K562 (cell line): ENCODE data around the gene RIT1. TPM values are rescaled to one million over a fixed set of nuclear protein-coding genes. Genes with fewer than 3 reads are reported as not detected.

ENCODE experiments used
- ATF3 ChIP-seq, 2 experiments: fragments of 450-650 bp in 1 of 2; sonication (generic) in 1 of 2; formaldehyde crosslinking in 1 of 2; IDR thresholded peaks in 1 of 2; conservative IDR thresholded peaks in 1 of 2; 2 replicates each; pipeline versions ENCODE4 v1.6.1 to v1.8.1; 2016 to 2023; ENCODE audit warnings: mild to moderate bottlenecking in 2 of 2, moderate library complexity in 2 of 2, inconsistent platforms in 1 of 2, missing genetic modification reagents in 1 of 2
- ATF7 ChIP-seq: fragments of 450-650 bp; IDR thresholded peaks from 2 replicates; pipeline ENCODE4 v1.7.1; 2014; ENCODE audit warnings: mild to moderate bottlenecking, moderate library complexity
- REST ChIP-seq, 2 experiments: fragments of 450-650 bp; formaldehyde crosslinking in 1 of 2; IDR thresholded peaks; 2 replicates each; pipeline versions ENCODE4 v1.4.0 to v1.6.1; 2014 to 2020; ENCODE audit warnings: mild to moderate bottlenecking in 2 of 2, borderline replicate concordance in 1 of 2, low read depth in 1 of 2
- TEAD1 ChIP-seq, 2 experiments: fragments of 450-650 bp in 1 of 2; sonication (generic) in 1 of 2; formaldehyde crosslinking; IDR thresholded peaks; 2 replicates each; pipeline versions ENCODE4 v1.4.0 to v1.8.0; 2020 to 2022; ENCODE audit warnings: mild to moderate bottlenecking in 2 of 2, missing genetic modification reagents in 1 of 2
- USF2 ChIP-seq: sonication (generic); formaldehyde crosslinking; IDR thresholded peaks from 2 replicates; pipeline ENCODE4 v1.5.0; 2020; ENCODE audit warnings: missing genetic modification reagents
- VEZF1 ChIP-seq: fragments of 200-800 bp; sonication (Bioruptor generic); IDR thresholded peaks from 2 replicates; pipeline ENCODE4 v1.6.1; 2017; ENCODE audit warnings: missing genetic modification characterization, missing compliant biosample characterization
- polyA plus RNA-seq, 8 experiments: library from polyadenylated mRNA; depleted of rRNA in 4 of 8; stranded (reverse) in 5 of 8; unstranded in 3 of 8; fragments of >200 nt; fragmentation: Nextera tagmentation in 2 of 8; fragmentation: Illumina TruSeq in 1 of 8; extraction: Ambion mirVana in 2 of 8; extraction: Trizol in 1 of 8; gene quantifications; 2 replicates each; pipeline versions ENCODE4 v1.2.1 to v1.2.3, GENCODE V29; 2011 to 2014; ENCODE audit warnings: inconsistent platforms in 1 of 8, missing spikeins in 1 of 8
- total RNA-seq, 7 experiments: library from RNA; depleted of rRNA in 6 of 7; stranded (reverse); fragments of >200 nt in 6 of 7; fragmentation: Illumina TruSeq in 2 of 7; extraction: Trizol in 2 of 7; gene quantifications; 2 replicates each; pipeline versions ENCODE4 v1.2.1 to v1.2.3, GENCODE V29; 2011 to 2021; ENCODE audit warnings: low replicate concordance in 1 of 7

Gene RIT1
- total and polyA plus RNA-seq, 9 of the 15 experiments (the other 6 are each of a cell fraction or from before 2014, with no cell fraction given) = 13.5 to 57.6 (median 22.9) TPM

- peak; percentile 43; the same call in 1 of the 2 replicates for TF ChIP-seq ATF3 (IDR thresholded peaks at IDR 0.05)
- TF ChIP-seq ATF3 (CRISPR knock-in tag; conservative IDR thresholded peaks at IDR 0.05) = no peak
- peak; percentile 30; the same call in 1 of the 2 replicates for TF ChIP-seq ATF7
- TF ChIP-seq REST (IDR thresholded peaks at IDR 0.05; ENCODE audit: borderline replicate concordance) = peak; percentile 32; the same call in 1 of the 2 replicates
- TF ChIP-seq REST (CRISPR knock-in tag; IDR thresholded peaks at IDR 0.05; ENCODE audit: low read depth) = no peak
- TF ChIP-seq TEAD1 (CRISPR knock-in tag; IDR thresholded peaks at IDR 0.05) = 0 out of 4 replicates have a peak, but pooled peaks of 1 of the 2 experiments have one; percentile 27
- TF ChIP-seq VEZF1 (CRISPR knock-in tag) = no peak
- TF ChIP-seq USF2 (CRISPR knock-in tag) = peak; percentile 72
Measured at GRCh38 chr1:155893389-155894142, 17.6 kb downstream of the RIT1 start (continued).
